ENCODE results near the gene CLIC4.
"Not testable (repeated sequence)": the region's sequence is repeated elsewhere in the genome, so short reads cannot be mapped to it uniquely, and the experiment has no call there.

Gene CLIC4

GRCh38 chr1:24745711-24746413 is 615 bp downstream of the CLIC4 start:
- peak in 1 of 2 donors; percentile 3 for DNase-seq (ENCODE audit: low read depth in 2 of 2, low spot score in 1 of 2)

- no peak for DNase-seq (ENCODE audit: low read depth in 2 of 2, low spot score in 1 of 2)
Observed at GRCh38 chr1:24748191-24749121, 3.2 kb downstream of the CLIC4 start.

GRCh38 chr1:24749252-24749651 is 4.0 kb downstream of the CLIC4 start:
- no peak for DNase-seq (ENCODE audit: low read depth in 2 of 2, low spot score in 1 of 2)

DNA sequence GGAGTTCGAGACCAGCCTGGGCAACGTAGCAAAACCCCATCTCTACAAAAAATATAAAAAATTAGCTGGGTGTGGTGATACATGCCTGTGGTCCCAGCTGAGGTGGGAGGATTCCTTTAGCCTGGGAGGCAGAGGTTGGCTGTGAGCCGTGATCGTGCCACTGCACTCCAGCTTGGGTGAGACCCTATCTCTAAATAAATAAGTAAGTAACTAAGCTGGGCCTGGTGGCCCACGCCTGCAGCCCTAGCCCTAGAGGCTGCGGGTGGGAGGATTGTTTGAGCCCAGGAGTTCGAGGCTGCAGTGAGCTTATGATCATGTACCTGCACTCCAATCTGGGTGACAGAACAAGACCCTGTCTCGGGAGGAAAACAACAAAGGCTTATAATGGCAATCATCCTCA is 4.6 kb downstream of the CLIC4 start:
- DNase-seq (ENCODE audit: low read depth in 2 of 2, low spot score in 1 of 2) = no peak

GRCh38 chr1:24751833-24752232 is 6.6 kb downstream of the CLIC4 start:
- no peak for DNase-seq (ENCODE audit: low read depth in 2 of 2, low spot score in 1 of 2)

GRCh38 chr1:24752305-24752704 is 7.1 kb downstream of the CLIC4 start:
- no peak for DNase-seq (ENCODE audit: low read depth in 2 of 2, low spot score in 1 of 2)

DNA sequence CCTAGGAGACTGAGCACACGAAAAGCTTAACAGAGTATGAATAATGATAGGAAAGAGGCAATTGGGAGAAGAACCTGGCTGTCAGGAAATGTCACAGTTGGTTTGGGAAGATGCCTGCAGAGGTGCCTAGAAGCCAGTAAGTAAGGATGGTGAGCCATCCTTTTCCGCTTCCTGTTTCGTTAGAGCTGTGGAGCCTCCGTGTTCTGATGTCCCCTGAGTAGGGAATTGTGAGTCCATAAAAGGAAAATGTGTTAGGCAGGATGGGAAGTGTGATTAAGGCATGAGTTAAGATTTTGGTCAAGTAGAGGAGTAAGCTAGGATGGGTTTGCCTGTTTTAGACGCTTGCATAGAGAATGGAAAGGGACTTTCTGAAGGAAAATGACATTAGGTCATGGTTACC is 9.0 kb downstream of the CLIC4 start:
- DNase-seq (ENCODE audit: low read depth in 2 of 2, low spot score in 1 of 2) = no peak

DNA sequence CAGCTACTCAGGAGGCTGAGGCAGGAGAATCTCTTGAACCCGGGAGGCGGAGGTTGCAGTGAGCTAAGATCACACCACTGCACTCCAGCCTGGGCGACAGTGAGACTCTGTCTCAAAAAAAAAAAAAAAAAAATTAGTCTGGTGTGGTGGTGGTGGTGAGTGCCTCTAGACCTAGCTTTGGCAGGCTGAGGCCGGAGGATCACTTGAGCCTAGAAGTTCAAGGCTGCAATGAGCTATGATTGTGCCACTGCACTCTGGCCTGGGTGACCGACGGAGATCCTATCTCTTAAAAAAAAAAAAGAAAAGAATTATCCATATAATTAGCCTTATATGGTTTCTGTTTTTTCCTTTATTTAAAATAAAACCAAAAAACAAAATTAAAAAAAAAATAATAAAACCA is 10.1 kb downstream of the CLIC4 start:
- not testable (repeated sequence) for DNase-seq (ENCODE audit: low read depth in 2 of 2, low spot score in 1 of 2)

GRCh38 chr1:24756395-24756794 is 11.1 kb downstream of the CLIC4 start:
- DNase-seq (ENCODE audit: low read depth in 2 of 2, low spot score in 1 of 2) = no peak

- DNase-seq (ENCODE audit: low read depth in 2 of 2, low spot score in 1 of 2) = no peak
Observed at GRCh38 chr1:24759492-24759891, 14.2 kb downstream of the CLIC4 start.

GRCh38 chr1:24761582-24761981 is 16.3 kb downstream of the CLIC4 start:
- no peak for DNase-seq (ENCODE audit: low read depth in 2 of 2, low spot score in 1 of 2)

GRCh38 chr1:24762133-24762676 is 17.0 kb downstream of the CLIC4 start:
- DNase-seq (ENCODE audit: low read depth in 2 of 2, low spot score in 1 of 2) = no peak

GRCh38 chr1:24763671-24764070 is 18.4 kb downstream of the CLIC4 start:
- no peak for DNase-seq (ENCODE audit: low read depth in 2 of 2, low spot score in 1 of 2)

DNA sequence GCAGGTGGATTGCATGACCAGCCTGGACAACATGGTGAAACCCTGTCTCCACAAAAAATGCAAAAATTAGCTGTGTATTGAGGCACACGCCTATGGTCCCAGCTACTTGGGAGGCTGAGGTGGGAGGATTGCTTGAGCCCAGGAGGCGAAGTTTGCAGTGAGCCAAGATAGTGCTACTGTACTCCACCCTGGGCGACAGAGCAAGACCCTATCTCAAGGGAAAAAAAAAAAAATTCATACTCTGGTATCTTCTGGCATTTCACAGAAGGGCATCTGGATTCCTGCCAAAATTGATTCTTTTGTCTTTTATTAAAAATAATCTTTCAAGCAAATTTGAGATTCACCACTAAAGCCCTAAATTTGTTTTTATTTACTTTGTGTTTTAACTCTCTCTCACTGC is 19.2 kb downstream of the CLIC4 start:
- no peak for DNase-seq (ENCODE audit: low read depth in 2 of 2, low spot score in 1 of 2)

GRCh38 chr1:24764848-24765247 is 19.6 kb downstream of the CLIC4 start:
- no peak for DNase-seq (ENCODE audit: low read depth in 2 of 2, low spot score in 1 of 2)

GRCh38 chr1:24765308-24765988 is 20.2 kb downstream of the CLIC4 start:
- no peak for DNase-seq (ENCODE audit: low read depth in 2 of 2, low spot score in 1 of 2)

DNA sequence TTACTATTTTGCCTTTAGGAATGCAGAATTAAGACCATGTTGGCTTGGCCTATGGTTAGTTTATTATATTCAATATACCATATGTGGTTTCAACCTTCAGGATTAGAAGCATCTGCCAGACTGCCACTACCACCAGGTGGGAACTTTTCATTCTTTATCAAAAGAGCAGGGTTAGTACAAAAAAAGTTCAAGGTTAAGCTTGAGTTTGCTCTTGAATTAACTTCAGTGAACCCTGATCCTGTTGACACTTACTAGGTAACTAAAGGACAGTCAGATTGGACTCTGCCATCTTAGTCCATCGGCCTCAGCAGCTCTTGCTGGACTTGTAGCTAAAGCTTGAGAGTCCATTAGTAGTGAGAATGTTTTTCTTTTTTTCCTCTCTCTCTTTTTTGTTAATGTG is 22.1 kb downstream of the CLIC4 start:
- no peak for DNase-seq (ENCODE audit: low read depth in 2 of 2, low spot score in 1 of 2)

GRCh38 chr1:24768873-24769605 is 23.8 kb downstream of the CLIC4 start:
- no peak for DNase-seq (ENCODE audit: low read depth in 2 of 2, low spot score in 1 of 2)

GRCh38 chr1:24769656-24770651 is 24.7 kb downstream of the CLIC4 start:
- DNase-seq (ENCODE audit: low read depth in 2 of 2, low spot score in 1 of 2) = no peak

GRCh38 chr1:24770881-24771280 is 25.6 kb downstream of the CLIC4 start:
- no peak for DNase-seq (ENCODE audit: low read depth in 2 of 2, low spot score in 1 of 2)
